DLD1 (cell line): ENCODE results near the gene HDAC5.
"Not testable (repeated sequence)": the region's sequence is repeated elsewhere in the genome, so short reads cannot be mapped to it uniquely, and the experiment has no call there.

Experiments used
- in situ Hi-C: cut with HindIII; loops from 2 replicates; pipeline ENCODE4 v1.10.0; 2017; ENCODE audit warnings: low sequenced_read_pairs

The HDAC5 gene

GRCh38 chr17:44071198-44071520 is 52.3 kb downstream of the HDAC5 start:
- in situ Hi-C loops = no loop called here

DNA sequence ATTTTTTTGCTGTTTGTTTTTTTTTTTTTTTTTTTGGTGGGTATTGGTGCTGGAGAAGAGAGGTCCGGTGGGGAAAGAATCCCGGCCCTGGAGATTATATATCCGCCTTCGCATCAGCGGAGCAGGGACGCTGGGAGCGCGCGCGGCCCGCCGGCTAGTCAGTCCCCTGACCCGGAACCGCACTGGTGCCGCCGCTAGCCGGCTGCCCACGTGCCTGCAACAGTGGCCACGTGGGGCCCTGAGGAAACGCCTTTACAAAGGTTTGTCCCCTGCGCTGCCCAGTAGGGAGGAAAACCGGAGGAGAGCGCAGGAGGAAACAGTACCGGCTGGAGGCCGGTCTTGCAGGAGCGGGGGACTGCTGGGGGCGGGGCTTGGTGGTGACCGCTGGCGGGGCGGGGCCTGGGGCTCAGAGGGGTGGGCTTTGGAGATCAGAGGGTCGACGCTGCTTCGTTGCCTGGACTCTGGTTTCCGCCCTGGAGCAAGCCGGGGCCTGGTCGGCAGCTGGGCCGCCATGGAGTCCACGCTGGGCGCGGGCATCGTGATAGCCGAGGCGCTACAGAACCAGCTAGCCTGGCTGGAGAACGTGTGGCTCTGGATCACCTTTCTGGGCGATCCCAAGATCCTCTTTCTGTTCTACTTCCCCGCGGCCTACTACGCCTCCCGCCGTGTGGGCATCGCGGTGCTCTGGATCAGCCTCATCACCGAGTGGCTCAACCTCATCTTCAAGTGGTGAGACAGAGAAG is 52.8 kb downstream of the HDAC5 start, which contains the start of gene G6PC3:
G6PC3 (plus strand) TSS at position 281 of the 743 bp plus-strand sequence; CDS start at position 512, 231 bp downstream.
- in situ Hi-C loops = no loop called here

DNA sequence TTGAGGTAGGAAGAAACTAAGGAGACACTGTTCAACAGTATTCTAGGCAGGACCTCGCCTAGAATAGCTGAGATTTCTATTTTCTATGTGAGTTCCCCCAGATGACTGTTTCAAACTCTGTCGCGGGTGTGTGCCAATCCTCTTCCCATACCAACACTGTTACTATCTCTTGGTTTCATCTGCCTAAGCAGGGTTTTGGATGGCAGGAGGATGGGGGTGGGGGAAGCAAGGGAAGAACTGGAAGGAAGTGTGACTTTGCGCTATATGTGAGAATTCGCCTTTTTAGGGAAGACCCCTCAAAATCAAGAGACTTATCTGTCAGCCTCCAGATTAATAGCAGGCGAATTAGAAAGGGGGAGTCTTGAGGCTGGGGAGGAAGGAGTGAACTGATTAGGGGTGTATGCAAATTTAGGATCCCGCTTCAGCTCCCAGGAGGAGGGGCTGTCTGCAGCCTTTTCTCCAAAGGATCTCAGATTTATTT is 53.4 kb downstream of the HDAC5 start:
- in situ Hi-C loops = no loop called here

GRCh38 chr17:44067545-44067940 is 55.9 kb downstream of the HDAC5 start:
- in situ Hi-C loops = no loop called here

DNA sequence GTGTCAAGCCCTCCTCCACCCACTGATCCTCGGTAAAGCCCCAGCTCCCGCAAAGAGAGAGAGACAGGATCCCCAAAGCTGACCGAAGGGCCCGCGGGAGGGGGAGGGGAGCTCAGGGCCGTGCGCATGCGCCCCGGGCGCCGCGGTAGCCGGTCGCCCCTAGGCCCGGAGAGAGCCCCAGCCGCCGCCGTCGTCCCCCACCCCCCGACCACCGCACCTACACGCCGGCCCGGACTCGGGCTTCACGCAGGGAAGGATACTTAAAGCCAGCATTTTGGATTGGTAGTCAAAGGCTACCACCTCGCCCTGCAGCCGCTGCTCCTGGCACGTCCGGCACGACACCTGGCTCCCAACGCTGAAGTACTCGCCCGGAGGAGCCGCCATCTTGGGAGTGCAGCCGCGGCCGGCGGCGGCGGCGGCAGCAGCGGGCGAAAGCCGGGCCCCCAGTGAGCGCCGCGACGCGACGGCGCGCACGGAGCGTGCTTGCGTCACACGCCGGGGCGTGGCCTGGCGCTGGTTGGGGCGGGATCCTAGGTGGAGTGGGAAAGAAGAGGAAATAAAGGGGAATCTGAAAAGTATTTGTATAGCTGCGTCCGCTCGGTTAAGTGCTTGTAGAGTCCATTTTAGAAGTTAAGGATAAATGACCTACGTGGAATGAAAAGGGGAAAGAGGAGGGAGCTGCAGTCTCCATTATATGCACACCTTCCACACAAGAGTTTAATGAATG is 57.1 kb downstream of the HDAC5 start, which contains the start of gene LSM12:
LSM12 (minus strand) TSS at position 468 of the 727 bp plus-strand sequence; CDS start at position 384, 84 bp downstream.
- in situ Hi-C loops = no loop called here

DNA sequence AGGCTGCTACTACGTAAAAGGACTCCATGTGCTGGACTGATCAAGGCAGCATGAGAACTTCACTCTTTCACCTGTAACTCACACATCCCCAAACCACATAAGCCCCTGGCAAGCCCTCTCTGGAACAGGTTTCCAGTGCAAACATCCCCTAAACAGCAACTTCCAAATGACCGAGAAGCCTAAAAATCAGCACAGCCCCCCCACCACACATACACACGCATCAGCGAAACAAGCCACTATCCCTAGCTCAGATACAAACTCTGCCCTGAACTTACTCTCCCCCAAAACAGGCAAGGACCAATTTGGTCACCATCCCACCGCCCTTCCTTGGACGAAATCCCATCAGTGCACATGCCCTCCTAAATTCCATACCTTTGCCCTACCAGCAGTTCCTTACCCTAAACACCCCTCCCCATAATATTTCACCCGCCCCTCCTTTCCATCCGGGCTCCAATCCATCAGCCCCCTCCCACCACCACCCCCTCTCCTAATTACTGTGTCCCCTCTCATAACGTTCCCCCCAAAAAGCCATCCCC is 57.7 kb downstream of the HDAC5 start:
- in situ Hi-C loops = no loop called here

- in situ Hi-C loops = no loop called here
Observed at GRCh38 chr17:44063704-44064639, 59.5 kb downstream of the HDAC5 start.

DNA sequence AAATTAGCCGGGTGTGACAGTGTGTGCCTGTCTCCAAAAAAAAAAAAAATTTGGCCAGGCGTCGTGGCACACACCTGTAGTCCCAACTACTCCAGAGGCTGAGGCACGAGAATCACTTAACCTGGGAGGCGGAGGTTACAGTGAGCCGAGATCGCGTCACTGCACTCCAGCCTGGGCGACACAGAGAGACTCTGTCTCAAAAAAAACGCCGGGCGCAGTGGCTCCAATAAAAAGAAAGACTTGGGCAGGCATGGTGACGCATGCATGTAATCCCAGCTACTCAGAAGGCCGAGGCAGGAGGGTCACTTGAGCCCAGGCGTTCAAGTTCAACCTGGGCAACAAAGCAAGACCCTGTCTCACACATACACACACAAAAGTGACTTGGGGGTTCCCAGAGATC is 60.6 kb downstream of the HDAC5 start:
- in situ Hi-C loops = no loop called here

DNA sequence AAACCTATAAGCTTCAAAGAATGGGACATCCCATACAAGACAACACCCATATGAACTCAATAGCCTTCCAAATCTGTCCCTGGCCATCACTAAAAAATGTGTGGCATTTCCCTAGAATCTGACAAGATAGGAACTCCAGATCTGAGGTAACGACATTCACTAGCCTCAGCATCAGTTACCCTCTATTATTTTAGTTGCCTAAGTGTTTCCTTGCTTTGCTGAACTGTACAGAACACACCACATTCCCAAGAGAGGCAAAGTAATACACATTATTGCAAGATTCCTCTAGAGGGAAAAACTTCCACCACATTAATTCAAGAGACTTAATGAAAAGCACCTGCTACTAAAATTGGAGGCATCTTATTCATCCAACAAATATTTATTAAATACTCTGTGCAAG is 62.0 kb downstream of the HDAC5 start:
- in situ Hi-C loops = no loop called here

DNA sequence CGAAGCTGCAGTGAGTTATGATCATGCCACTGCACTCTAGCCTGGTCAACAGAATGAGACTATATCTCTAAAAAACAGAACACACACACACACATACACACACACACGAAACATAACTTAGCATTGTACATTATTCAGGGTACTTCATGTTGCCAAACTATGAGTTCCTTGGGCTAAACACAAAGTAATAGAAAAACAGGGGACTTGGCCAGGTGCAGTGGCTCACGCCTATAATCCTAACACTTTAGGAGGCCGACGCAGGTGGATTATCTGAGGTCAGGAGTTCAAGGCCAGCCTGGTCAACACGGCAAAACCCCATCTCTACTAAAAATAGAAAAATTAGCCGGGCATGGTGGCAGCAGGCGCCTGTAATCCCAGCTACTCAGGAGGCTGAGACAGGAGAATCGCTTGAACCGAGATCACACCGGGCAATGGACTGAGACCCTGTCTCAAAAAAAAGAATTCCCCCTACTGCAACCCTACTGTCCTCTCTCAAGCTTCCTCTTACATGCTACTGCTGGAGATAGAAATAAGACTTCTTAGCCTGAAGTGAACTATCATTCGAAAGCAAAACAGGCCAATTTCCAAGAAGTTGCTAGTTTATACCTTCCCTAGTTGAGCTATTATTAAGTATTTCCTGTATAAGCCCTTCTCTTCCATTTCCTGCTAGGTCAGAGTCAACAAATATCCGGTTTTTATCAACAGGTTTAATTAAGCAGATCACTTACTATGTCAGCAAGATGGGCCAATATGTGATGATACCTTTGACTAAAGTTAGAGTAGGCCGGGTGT is 64.1 kb downstream of the HDAC5 start:
- in situ Hi-C loops = no loop called here

- in situ Hi-C loops = no loop called here
Observed at GRCh38 chr17:44053125-44053872, 70.1 kb downstream of the HDAC5 start.

GRCh38 chr17:44049294-44050060 is 74.0 kb downstream of the HDAC5 start:
- in situ Hi-C loops = no loop called here

- in situ Hi-C loops = not testable (repeated sequence)
Observed at GRCh38 chr17:44046893-44047292, 76.5 kb downstream of the HDAC5 start.

DNA sequence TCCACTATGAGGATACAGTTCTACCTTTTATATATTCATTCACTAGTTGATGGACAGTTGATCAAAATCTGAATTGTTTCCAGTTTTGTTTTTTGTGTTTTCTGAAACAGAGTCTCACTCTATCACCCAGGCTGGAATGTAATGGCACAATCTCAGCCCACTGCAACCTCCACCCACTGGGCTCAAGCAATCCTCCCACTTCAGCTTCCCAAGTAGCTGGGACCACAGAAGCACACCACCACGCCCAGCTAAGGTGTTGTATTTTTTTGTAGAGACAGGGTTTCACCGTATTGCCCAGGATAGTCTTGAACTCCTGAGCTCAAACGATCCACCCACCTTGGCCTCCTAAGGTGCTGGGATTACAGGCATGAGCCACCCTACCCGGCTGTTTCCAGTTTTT is 78.0 kb downstream of the HDAC5 start:
- in situ Hi-C loops = no loop called here

- in situ Hi-C loops = no loop called here
Observed at GRCh38 chr17:44044071-44044470, 79.4 kb downstream of the HDAC5 start.

DNA sequence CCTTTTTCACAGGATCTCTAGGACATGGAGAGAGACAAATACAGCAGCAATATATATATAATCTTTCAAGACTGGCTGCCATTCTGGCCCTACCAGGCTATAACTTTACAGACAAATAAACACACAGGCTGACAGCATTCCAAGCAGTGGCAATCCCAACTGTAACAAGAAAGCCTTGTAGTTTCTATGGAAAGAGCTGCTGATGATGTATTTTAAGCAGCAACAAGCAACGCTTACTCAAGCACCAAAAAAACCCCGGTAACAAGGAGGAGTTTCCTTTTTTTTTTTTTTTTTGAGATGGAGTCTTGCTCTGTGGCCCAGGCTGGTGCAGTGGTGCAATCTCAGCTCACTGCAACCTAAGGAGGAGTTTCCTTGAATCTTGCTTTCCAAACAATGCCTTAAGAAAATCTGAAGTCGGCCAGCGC is 80.2 kb downstream of the HDAC5 start:
- in situ Hi-C loops = no loop called here

GRCh38 chr17:44039829-44040635 is 83.4 kb downstream of the HDAC5 start:
- in situ Hi-C loops = no loop called here

DNA sequence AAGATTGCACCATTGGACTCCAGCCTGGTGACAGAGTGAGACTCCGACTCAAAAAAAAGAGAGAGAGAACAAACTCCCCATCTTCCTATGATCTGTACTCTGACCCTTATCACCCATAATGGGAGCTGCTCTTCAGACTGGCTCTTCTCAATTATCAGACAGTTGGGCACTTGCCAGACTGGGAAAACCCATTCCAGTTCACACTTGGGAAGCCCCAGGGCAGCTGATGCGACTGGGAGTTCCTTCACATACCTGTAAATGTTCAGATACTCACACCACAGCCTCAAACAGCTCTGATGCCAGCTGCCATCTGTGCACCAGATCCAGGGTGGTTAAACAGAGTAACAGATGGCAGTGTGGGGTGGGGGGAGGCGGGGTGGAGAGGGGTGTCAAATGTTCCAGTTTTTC is 84.8 kb downstream of the HDAC5 start:
- in situ Hi-C loops = no loop called here
